Measurements from ENCODE around the gene KLRK1.
"Not testable (repeated sequence)": the region's sequence is repeated elsewhere in the genome, so short reads cannot be mapped to it uniquely, and the experiment has no call there.

KLRK1 gene

GRCh38 chr12:10372559-10372958 lies 17.3 kb downstream of the KLRK1 start:
- H3K36me3 Mint-ChIP-seq, result peaks cover 38% of the 10 kb centered on the region
- H3K4me3 Mint-ChIP-seq, result peak overlapping the region; percentile 35
- H3K9me3 Mint-ChIP-seq (ENCODE audit: low read depth), result peaks cover 5% of the 10 kb centered on the region
- peaks cover 86% of the 10 kb centered on the region for H3K4me1 Mint-ChIP-seq (ENCODE audit: low read depth)
- H3K27me3 Mint-ChIP-seq, result no peaks in the 10 kb centered on the region
- H3K27ac Mint-ChIP-seq, result no peak overlapping the region

- not testable (repeated sequence) for H3K27ac Mint-ChIP-seq; H3K9me3 Mint-ChIP-seq (ENCODE audit: low read depth); H3K27me3 Mint-ChIP-seq
- Mint-ChIP-seq H3K36me3 (peaks cover 38% of the 10 kb centered on the region), H3K4me3 (peak overlapping the region; percentile 60), H3K4me1 (ENCODE audit: low read depth) (peaks cover 81% of the 10 kb centered on the region)
These were observed 17.8 kb downstream of the KLRK1 start for GRCh38 chr12:10371893-10372535.

- Mint-ChIP-seq H3K9me3 (ENCODE audit: low read depth) (peaks cover 5% of the 10 kb centered on the region), H3K27ac (no peak overlapping the region), H3K4me3 (peak overlapping the region; percentile 77), H3K36me3 (peaks cover 36% of the 10 kb centered on the region), H3K4me1 (ENCODE audit: low read depth) (peaks cover 64% of the 10 kb centered on the region), H3K27me3 (no peaks in the 10 kb centered on the region)
These were observed 20.1 kb downstream of the KLRK1 start for GRCh38 chr12:10369557-10370415.

GRCh38 chr12:10368206-10369171 lies 21.4 kb downstream of the KLRK1 start:
- no peak overlapping the region for H3K27ac Mint-ChIP-seq
- no peak overlapping the region for H3K4me3 Mint-ChIP-seq
- no peaks in the 10 kb centered on the region for H3K27me3 Mint-ChIP-seq
- H3K36me3 Mint-ChIP-seq, result peaks cover 33% of the 10 kb centered on the region
- peaks cover 5% of the 10 kb centered on the region for H3K9me3 Mint-ChIP-seq (ENCODE audit: low read depth)
- peaks cover 51% of the 10 kb centered on the region for H3K4me1 Mint-ChIP-seq (ENCODE audit: low read depth)

- not testable (repeated sequence) for H3K4me3 Mint-ChIP-seq; H3K27me3 Mint-ChIP-seq; H3K9me3 Mint-ChIP-seq (ENCODE audit: low read depth); H3K27ac Mint-ChIP-seq
- H3K4me1 Mint-ChIP-seq (ENCODE audit: low read depth), result peaks cover 46% of the 10 kb centered on the region
- H3K36me3 Mint-ChIP-seq, result peaks cover 30% of the 10 kb centered on the region
These were observed 22.1 kb downstream of the KLRK1 start for GRCh38 chr12:10367714-10368113.

- Mint-ChIP-seq H3K9me3 (ENCODE audit: low read depth) (peaks cover 5% of the 10 kb centered on the region), H3K27me3 (no peaks in the 10 kb centered on the region), H3K27ac (no peak overlapping the region), H3K4me3 (no peak overlapping the region), H3K36me3 (peaks cover 26% of the 10 kb centered on the region), H3K4me1 (ENCODE audit: low read depth) (peaks cover 37% of the 10 kb centered on the region)
These were observed 23.0 kb downstream of the KLRK1 start for GRCh38 chr12:10366875-10367274.

- no peak overlapping the region for H3K27ac Mint-ChIP-seq
- H3K36me3 Mint-ChIP-seq, result peaks cover 24% of the 10 kb centered on the region
- no peak overlapping the region for H3K4me3 Mint-ChIP-seq
- H3K9me3 Mint-ChIP-seq (ENCODE audit: low read depth), result peaks cover 6% of the 10 kb centered on the region
- H3K4me1 Mint-ChIP-seq (ENCODE audit: low read depth), result peaks cover 27% of the 10 kb centered on the region
- H3K27me3 Mint-ChIP-seq, result no peaks in the 10 kb centered on the region
These were observed 24.0 kb downstream of the KLRK1 start for GRCh38 chr12:10365696-10366405.

- Mint-ChIP-seq H3K9me3 (ENCODE audit: low read depth) (peaks cover 8% of the 10 kb centered on the region), H3K4me1 (ENCODE audit: low read depth) (peaks cover 19% of the 10 kb centered on the region), H3K27ac (no peak overlapping the region), H3K27me3 (no peaks in the 10 kb centered on the region), H3K36me3 (peaks cover 20% of the 10 kb centered on the region), H3K4me3 (no peak overlapping the region)
These were observed 24.8 kb downstream of the KLRK1 start for GRCh38 chr12:10364815-10365622.

GRCh38 chr12:10363914-10364814 lies 25.7 kb downstream of the KLRK1 start:
- Mint-ChIP-seq H3K36me3 (peaks cover 22% of the 10 kb centered on the region), H3K27me3 (no peaks in the 10 kb centered on the region), H3K9me3 (ENCODE audit: low read depth) (peaks cover 8% of the 10 kb centered on the region), H3K27ac (no peak overlapping the region), H3K4me3 (no peak overlapping the region), H3K4me1 (ENCODE audit: low read depth) (peaks cover 15% of the 10 kb centered on the region)

GRCh38 chr12:10363658-10363913 lies 26.3 kb downstream of the KLRK1 start:
- peaks cover 23% of the 10 kb centered on the region for H3K36me3 Mint-ChIP-seq

GRCh38 chr12:10362828-10363657 lies 26.8 kb downstream of the KLRK1 start:
- Mint-ChIP-seq H3K4me3 (no peak overlapping the region), H3K27ac (no peak overlapping the region), H3K36me3 (peaks cover 20% of the 10 kb centered on the region), H3K4me1 (ENCODE audit: low read depth) (peaks cover 12% of the 10 kb centered on the region), H3K27me3 (no peaks in the 10 kb centered on the region), H3K9me3 (ENCODE audit: low read depth) (peaks cover 6% of the 10 kb centered on the region)

More at GRCh38 chr12:10363658-10363913, 26.3 kb downstream of the KLRK1 start:
- peaks cover 8% of the 10 kb centered on the region for H3K9me3 Mint-ChIP-seq (ENCODE audit: low read depth)
- peaks cover 17% of the 10 kb centered on the region for H3K4me1 Mint-ChIP-seq (ENCODE audit: low read depth)
- no peak overlapping the region for H3K27ac Mint-ChIP-seq
- no peaks in the 10 kb centered on the region for H3K27me3 Mint-ChIP-seq
- no peak overlapping the region for H3K4me3 Mint-ChIP-seq

- Mint-ChIP-seq H3K4me3 (no peak overlapping the region), H3K36me3 (peaks cover 21% of the 10 kb centered on the region), H3K27me3 (no peaks in the 10 kb centered on the region), H3K4me1 (ENCODE audit: low read depth) (peaks cover 11% of the 10 kb centered on the region), H3K27ac (no peak overlapping the region), H3K9me3 (ENCODE audit: low read depth) (peaks cover 4% of the 10 kb centered on the region)
These were observed 27.5 kb downstream of the KLRK1 start for GRCh38 chr12:10362325-10362724.

Measured in activated naive CD8-positive, alpha-beta T cell (primary cell).